GM21367 (cell line): ENCODE data around the gene ANAPC1.
"Not testable (repeated sequence)": the region's sequence is repeated elsewhere in the genome, so short reads cannot be mapped to it uniquely, and the experiment has no call there.

ENCODE experiments used
- ATAC-seq: cut with Tn5 transposase; IDR thresholded peaks from one replicate; pipeline ENCODE4 v1.9.1; 2021; ENCODE audit not compliant: unreplicated experiment

ANAPC1 gene

DNA sequence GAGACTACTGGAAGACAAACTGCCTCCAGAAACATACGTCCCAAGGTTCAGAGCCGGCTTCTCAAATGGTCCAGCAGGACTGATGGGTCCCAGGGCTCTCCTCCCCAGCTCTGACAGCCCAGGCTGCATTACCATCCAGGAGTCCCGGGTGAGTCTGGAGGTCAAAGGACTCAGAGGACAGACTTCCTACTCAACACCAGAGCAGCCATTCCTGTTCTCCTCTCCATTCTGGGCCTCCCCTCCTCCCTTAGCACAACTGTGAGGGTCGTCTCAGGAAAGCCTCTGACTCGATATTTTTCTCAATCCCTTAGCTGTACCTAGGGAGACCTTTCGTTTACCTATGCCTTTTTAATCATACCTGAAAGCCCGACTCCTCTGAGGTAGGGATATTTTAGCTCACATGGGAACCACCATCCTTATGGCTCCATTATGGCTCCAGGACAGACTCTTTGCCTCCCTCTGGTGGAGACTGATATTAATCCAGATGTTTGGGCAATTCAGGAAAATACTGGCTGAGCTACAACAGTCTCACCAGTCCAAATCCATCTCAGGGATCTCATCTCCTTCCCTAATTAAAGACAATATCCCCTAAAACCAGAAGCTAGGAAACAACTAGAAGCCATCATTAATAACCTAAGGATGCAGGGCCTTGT is 70.9 kb downstream of the ANAPC1 start:
- not testable (repeated sequence) for ATAC-seq

- ATAC-seq, result not testable (repeated sequence)
Measured at GRCh38 chr2:111790633-111791032, 93.4 kb downstream of the ANAPC1 start.

- not testable (repeated sequence) for ATAC-seq
Measured at GRCh38 chr2:111784081-111784480, 99.9 kb downstream of the ANAPC1 start.

GRCh38 chr2:111782195-111782594 is 101.8 kb downstream of the ANAPC1 start:
- ATAC-seq, result not testable (repeated sequence)

GRCh38 chr2:111781443-111782094 is 102.4 kb downstream of the ANAPC1 start:
- not testable (repeated sequence) for ATAC-seq

GRCh38 chr2:111777155-111777554 is 106.8 kb downstream of the ANAPC1 start:
- not testable (repeated sequence) for ATAC-seq

- ATAC-seq, result not testable (repeated sequence)
Measured at GRCh38 chr2:111776296-111776695, 107.7 kb downstream of the ANAPC1 start.

GRCh38 chr2:111772180-111772579 is 111.8 kb downstream of the ANAPC1 start:
- not testable (repeated sequence) for ATAC-seq

DNA sequence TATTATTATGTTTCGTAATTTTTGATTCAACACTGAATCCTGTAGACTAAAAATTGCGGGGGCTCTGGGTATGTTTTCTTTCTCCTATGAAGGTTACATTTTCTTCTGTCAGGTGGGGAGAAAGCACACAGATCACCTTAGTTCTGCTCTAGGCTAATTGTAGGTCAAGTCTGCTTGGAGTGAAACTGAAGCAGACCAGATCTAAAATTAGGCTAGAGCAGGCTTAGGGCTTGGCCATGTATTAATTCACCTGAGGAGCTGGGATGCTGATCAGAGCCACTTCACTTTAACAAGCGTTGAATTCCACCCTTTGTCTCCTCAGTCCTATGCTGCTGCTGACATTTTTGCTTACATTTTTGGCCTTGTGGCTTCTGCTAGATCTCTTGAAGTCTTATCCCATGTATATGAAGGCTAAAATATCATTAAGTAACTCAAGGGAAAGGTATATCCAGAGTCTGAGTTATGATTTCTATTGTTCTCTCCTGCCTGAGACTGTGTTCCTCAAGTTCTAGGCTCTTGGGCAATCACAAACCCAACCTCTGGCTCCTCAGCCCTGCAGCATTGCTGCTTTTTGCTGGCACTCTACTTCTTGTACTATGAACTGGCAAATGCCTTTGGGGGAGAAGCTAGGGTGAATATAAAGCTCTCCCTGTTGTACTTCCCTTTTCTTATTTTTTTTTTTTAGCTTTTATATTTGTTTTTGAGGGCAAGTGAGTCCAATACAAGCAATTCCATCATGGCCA is 112.9 kb downstream of the ANAPC1 start:
- ATAC-seq, result not testable (repeated sequence)

- ATAC-seq, result not testable (repeated sequence)
Measured at GRCh38 chr2:111768266-111769190, 115.5 kb downstream of the ANAPC1 start.

DNA sequence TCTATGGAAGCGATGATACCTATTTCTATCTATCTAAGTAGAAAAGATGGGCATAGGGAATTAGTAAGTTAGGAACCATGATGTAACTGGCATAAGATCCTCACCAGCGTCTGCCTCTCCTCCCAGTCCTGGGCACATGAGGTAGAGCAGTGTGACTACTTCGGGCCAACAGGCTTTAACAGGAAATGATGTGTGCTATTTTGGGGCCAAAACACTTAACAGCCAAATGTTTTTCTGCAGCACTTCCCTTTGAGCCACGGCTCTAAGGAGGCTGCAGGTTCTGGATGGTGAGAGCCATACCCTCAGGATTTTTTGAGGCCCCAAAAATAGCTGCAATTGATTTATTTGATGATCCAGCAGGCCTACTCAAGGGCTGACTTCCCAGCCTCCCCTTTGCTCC is 116.9 kb downstream of the ANAPC1 start:
- ATAC-seq, result not testable (repeated sequence)

- ATAC-seq, result not testable (repeated sequence)
Measured at GRCh38 chr2:111766295-111766694, 117.7 kb downstream of the ANAPC1 start.

DNA sequence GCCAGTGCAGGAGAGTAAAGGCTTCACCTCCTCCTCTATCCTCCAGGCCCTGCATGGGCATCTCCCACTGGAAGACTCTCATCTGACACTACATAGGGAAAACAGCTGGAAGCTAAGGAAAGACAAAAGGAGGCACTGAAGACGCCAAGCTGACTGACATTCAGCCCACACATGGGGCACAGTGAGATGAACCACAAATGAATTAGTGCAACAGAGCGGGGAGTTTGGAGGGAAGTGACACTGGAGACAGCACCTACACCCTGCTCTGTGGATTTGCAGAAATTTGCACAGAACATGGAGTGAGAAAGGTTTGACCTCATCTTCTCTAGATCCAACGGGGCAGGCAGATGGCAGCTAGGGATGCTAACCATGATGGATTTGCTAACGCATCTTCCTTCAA is 119.8 kb downstream of the ANAPC1 start:
- ATAC-seq, result not testable (repeated sequence)

DNA sequence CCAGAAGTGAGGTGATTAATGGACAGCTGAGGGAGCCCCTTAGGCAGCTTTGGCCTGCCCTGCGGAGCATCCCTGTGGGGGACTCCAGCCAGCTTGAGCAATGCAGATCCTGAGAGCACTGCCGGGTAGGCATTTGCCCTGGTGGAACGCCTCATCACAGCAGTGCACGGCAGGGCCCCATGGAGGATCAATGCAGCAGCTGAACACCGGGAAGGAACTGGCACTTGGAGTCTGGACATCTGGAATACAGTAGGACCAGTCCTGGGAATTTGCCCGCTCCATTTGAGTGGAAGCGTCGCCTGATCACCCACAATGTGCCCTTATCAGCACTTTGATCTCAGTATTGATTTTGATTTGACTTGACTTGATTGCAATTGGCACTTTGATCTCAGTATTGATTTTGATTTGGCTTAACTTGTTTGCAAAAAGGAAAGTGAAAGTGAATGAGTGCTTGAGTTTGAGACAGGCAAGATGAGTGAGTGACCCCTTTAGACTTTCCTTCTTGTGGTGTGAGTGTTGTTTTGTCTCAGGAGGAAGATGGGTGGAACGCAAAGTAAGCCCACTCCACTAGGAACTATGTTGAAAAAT is 123.2 kb downstream of the ANAPC1 start:
- ATAC-seq, result not testable (repeated sequence)

GRCh38 chr2:111752533-111752932 is 131.5 kb downstream of the ANAPC1 start:
- ATAC-seq, result not testable (repeated sequence)

DNA sequence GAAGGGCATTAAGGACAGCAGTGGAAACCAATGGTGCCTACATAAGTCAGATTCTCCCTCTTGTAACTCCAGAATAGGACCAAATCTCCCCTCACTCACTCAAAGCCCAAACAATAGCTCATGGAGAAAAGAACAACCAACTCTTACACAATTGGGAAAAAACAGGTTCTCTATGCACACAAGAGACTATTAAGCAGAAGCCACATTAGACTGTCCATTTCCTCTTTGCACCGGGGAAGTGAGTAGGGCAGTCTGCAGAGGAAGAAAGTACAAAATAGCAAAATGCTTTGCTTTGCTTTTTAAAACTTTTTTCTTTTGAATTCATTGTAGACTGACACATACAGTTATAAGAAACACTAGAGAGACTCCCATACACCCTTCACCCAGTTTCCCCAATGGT is 133.4 kb downstream of the ANAPC1 start:
- ATAC-seq, result not testable (repeated sequence)

DNA sequence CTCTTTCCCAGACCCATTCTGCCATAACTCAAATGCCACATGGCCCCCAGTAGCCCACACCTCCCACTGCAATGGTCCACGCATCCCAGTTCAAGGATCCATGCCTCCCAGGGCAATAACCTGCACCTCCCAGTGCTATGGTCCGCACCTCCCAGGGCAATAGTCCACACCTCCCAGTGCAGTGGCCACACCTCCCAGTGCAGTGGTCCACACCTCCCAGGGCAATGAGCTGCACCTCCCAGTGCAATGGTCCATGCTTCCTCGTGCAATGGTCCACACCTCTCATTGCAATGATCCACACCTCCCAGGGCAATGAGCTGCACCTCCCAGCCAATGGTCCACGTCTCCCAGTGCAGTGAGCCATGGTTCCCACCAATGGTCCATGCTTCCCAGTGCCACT is 135.6 kb downstream of the ANAPC1 start:
- ATAC-seq, result not testable (repeated sequence)

GRCh38 chr2:111747410-111748115 is 136.4 kb downstream of the ANAPC1 start:
- peak; percentile 79 for ATAC-seq

DNA sequence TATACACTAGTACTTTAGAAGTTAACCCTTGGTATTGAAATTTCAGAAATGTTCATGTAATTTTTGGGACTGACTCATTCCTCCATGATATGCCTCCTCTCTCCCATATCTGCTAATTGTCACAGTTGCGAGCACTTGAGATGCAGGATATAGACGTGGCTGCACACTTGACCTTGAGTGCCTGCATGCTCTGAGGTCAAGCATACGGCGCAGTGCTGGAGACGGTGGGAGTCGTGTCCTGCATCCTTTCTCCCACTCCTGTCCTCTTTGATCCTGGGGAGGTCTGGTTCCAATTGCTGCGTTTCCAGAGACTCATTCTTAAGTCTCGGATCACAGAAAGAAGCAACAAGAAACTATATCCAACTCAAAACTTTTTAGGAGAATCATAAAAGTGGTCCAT is 139.2 kb downstream of the ANAPC1 start:
- not testable (repeated sequence) for ATAC-seq

GRCh38 chr2:111741517-111741916 is 142.5 kb downstream of the ANAPC1 start:
- ATAC-seq, result not testable (repeated sequence)
